ENCODE data around the gene RER1. TPM values are rescaled to one million over a fixed set of nuclear protein-coding genes. Genes with fewer than 3 reads are reported as not detected.

The RER1 gene
- polyA plus RNA-seq, 1 donor from 2014 or later, result 58.7 TPM

DNA sequence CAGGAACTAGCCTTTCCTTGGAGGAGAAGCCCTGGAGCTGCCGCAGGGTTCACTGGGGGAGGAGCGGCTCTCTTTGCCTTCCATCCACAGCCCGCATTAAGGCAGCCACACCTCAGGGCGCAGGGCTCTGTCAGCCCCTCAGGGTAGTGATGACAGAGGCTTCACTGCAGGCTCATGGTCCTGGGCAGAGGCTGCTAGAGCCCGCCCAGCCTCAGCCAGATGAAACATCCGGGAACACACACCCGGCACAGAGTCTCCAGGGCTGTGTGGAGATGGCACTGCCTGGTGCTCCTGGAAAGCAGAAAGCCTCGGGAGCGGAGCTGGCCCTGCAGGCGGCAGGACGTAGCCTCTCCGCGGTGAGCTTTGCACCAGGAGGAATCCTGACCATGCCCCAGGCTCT is 50.1 kb downstream of the RER1 start:
- Histone ChIP-seq H3K9me3 (ENCODE audit: low read length) (no peaks in the 10 kb centered on the region), H3K9me2 (ENCODE audit: insufficient read depth, low read length) (no peaks in the 10 kb centered on the region), H3K27me3 (ENCODE audit: insufficient read depth, low read depth, low read length) (no peaks in the 10 kb centered on the region), H3F3A (ENCODE audit: insufficient read depth, low read length, poor library complexity, severe bottlenecking) (no peaks in the 10 kb centered on the region), H3K4me3 (ENCODE audit: low read length) (no peak overlapping the region), H3K27ac (ENCODE audit: low read length) (no peak overlapping the region), H3K4me2 (ENCODE audit: low read length) (no peak overlapping the region), H2AFZ (ENCODE audit: low read depth, low read length) (no peak overlapping the region), H3K36me3 (ENCODE audit: insufficient read depth, low read length) (no peaks in the 10 kb centered on the region), H3K9ac (ENCODE audit: low read length) (no peak overlapping the region), H3K79me2 (replicated peaks; ENCODE audit: insufficient read depth, low read length) (no peaks in the 10 kb centered on the region), H4K20me1 (ENCODE audit: insufficient read depth) (no peaks in the 10 kb centered on the region)
- TF ChIP-seq, protein P1, sequence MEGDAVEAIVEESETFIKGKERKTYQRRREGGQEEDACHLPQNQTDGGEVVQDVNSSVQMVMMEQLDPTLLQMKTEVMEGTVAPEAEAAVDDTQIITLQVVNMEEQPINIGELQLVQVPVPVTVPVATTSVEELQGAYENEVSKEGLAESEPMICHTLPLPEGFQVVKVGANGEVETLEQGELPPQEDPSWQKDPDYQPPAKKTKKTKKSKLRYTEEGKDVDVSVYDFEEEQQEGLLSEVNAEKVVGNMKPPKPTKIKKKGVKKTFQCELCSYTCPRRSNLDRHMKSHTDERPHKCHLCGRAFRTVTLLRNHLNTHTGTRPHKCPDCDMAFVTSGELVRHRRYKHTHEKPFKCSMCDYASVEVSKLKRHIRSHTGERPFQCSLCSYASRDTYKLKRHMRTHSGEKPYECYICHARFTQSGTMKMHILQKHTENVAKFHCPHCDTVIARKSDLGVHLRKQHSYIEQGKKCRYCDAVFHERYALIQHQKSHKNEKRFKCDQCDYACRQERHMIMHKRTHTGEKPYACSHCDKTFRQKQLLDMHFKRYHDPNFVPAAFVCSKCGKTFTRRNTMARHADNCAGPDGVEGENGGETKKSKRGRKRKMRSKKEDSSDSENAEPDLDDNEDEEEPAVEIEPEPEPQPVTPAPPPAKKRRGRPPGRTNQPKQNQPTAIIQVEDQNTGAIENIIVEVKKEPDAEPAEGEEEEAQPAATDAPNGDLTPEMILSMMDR (IDR thresholded peaks at IDR 0.05; ENCODE audit: poor library complexity, severe bottlenecking), result no peak
- TF ChIP-seq, protein P2, sequence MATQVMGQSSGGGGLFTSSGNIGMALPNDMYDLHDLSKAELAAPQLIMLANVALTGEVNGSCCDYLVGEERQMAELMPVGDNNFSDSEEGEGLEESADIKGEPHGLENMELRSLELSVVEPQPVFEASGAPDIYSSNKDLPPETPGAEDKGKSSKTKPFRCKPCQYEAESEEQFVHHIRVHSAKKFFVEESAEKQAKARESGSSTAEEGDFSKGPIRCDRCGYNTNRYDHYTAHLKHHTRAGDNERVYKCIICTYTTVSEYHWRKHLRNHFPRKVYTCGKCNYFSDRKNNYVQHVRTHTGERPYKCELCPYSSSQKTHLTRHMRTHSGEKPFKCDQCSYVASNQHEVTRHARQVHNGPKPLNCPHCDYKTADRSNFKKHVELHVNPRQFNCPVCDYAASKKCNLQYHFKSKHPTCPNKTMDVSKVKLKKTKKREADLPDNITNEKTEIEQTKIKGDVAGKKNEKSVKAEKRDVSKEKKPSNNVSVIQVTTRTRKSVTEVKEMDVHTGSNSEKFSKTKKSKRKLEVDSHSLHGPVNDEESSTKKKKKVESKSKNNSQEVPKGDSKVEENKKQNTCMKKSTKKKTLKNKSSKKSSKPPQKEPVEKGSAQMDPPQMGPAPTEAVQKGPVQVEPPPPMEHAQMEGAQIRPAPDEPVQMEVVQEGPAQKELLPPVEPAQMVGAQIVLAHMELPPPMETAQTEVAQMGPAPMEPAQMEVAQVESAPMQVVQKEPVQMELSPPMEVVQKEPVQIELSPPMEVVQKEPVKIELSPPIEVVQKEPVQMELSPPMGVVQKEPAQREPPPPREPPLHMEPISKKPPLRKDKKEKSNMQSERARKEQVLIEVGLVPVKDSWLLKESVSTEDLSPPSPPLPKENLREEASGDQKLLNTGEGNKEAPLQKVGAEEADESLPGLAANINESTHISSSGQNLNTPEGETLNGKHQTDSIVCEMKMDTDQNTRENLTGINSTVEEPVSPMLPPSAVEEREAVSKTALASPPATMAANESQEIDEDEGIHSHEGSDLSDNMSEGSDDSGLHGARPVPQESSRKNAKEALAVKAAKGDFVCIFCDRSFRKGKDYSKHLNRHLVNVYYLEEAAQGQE (IDR thresholded peaks at IDR 0.05; ENCODE audit: borderline replicate concordance), result no peak
- TF ChIP-seq MXI1 (conservative IDR thresholded peaks at IDR 0.05; ENCODE audit: poor library complexity, severe bottlenecking) (no peak), SMC3 (conservative IDR thresholded peaks at IDR 0.05; ENCODE audit: poor library complexity) (no peak), RAD21 (conservative IDR thresholded peaks at IDR 0.05) (no peak), EP300 (conservative IDR thresholded peaks at IDR 0.05; ENCODE audit: poor library complexity, severe bottlenecking) (no peak), TAF1 (IDR thresholded peaks at IDR 0.05; ENCODE audit: low read depth) (no peak), POLR2AphosphoS5 (IDR thresholded peaks at IDR 0.05) (no peak), EZH2 (IDR thresholded peaks at IDR 0.05; ENCODE audit: borderline replicate concordance, insufficient read depth, low read length, poor library complexity, severe bottlenecking) (no peak)

DNA sequence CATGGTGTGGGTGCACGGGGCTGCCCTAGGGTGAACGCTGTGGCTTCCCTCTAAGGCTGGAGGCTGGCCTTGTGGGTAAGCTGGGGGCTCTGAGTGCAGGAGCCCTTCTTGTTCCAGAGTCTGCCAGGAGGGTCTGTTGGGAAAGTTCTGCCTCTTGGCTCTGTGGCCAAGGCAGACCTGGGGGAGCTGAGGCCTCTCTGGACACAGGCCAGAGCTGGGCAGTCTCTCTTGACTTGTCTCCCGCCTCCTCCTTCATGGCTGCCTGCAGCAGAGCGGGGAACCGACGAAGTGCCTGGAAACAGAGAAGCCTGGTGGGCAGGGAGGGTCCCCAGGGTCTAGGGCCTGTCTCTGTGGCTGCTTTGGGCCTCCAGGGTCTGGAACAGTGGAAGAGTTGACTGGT is 51.0 kb downstream of the RER1 start:
- Histone ChIP-seq H3K36me3 (ENCODE audit: insufficient read depth, low read length) (no peaks in the 10 kb centered on the region), H4K20me1 (ENCODE audit: insufficient read depth) (no peaks in the 10 kb centered on the region), H2AFZ (ENCODE audit: low read depth, low read length) (no peak overlapping the region), H3K27me3 (ENCODE audit: insufficient read depth, low read depth, low read length) (no peaks in the 10 kb centered on the region), H3F3A (ENCODE audit: insufficient read depth, low read length, poor library complexity, severe bottlenecking) (no peaks in the 10 kb centered on the region), H3K4me3 (ENCODE audit: low read length) (no peak overlapping the region), H3K9ac (ENCODE audit: low read length) (no peak overlapping the region), H3K9me2 (ENCODE audit: insufficient read depth, low read length) (no peaks in the 10 kb centered on the region), H3K4me2 (ENCODE audit: low read length) (no peak overlapping the region), H3K79me2 (replicated peaks; ENCODE audit: insufficient read depth, low read length) (no peaks in the 10 kb centered on the region), H3K9me3 (ENCODE audit: low read length) (no peaks in the 10 kb centered on the region), H3K27ac (ENCODE audit: low read length) (no peak overlapping the region)
- TF ChIP-seq, protein P2 (IDR thresholded peaks at IDR 0.05; ENCODE audit: borderline replicate concordance), result no peak
- TF ChIP-seq RAD21 (conservative IDR thresholded peaks at IDR 0.05) (no peak), SMC3 (conservative IDR thresholded peaks at IDR 0.05; ENCODE audit: poor library complexity) (no peak), TAF1 (IDR thresholded peaks at IDR 0.05; ENCODE audit: low read depth) (no peak), POLR2AphosphoS5 (IDR thresholded peaks at IDR 0.05) (no peak), EZH2 (IDR thresholded peaks at IDR 0.05; ENCODE audit: borderline replicate concordance, insufficient read depth, low read length, poor library complexity, severe bottlenecking) (no peak), MXI1 (conservative IDR thresholded peaks at IDR 0.05; ENCODE audit: poor library complexity, severe bottlenecking) (no peak)
